AG09309 (cell line): ENCODE data around the gene ARNT2.

Source experiments
- DNase-seq: peaks from one replicate; pipeline ENCODE4 v3.0.0-alpha.2; 2010; ENCODE audit warnings: low read depth
- H3K4me3 ChIP-seq: 2 replicates; pipeline ENCODE4 v1.5.1; 2011; ENCODE audit warnings: mild to moderate bottlenecking, low read depth, low read length, moderate library complexity; ENCODE audit not compliant: control insufficient read depth
- TF ChIP-seq, protein P1 (sequence below): IDR thresholded peaks from 2 replicates; pipeline ENCODE4 v1.5.1; 2011; ENCODE audit warnings: mild to moderate bottlenecking, low read depth, low read length, inconsistent platforms; ENCODE audit not compliant: insufficient read depth, control insufficient read depth; ENCODE audit errors: missing control alignments

The ARNT2 gene

DNA sequence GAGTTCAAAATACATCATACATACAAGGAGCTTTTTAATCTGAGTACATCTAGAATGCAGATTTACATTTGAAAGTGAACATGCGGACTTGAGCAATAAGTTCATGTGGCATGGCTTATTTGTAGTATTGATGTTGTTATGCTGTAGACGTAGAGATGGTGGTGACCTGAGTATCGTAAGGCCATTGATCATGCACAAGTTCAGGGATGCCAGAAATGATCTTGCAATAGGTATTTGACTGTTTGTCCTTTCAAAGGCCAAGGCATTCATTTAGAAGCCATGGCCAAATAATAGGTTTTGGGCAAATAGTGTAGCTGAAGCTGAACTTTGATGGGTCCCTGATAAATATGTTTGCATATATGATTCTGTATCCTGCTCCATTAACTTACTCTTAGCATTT, 35.0 kb downstream of the ARNT2 start:
- TF ChIP-seq, protein P1, sequence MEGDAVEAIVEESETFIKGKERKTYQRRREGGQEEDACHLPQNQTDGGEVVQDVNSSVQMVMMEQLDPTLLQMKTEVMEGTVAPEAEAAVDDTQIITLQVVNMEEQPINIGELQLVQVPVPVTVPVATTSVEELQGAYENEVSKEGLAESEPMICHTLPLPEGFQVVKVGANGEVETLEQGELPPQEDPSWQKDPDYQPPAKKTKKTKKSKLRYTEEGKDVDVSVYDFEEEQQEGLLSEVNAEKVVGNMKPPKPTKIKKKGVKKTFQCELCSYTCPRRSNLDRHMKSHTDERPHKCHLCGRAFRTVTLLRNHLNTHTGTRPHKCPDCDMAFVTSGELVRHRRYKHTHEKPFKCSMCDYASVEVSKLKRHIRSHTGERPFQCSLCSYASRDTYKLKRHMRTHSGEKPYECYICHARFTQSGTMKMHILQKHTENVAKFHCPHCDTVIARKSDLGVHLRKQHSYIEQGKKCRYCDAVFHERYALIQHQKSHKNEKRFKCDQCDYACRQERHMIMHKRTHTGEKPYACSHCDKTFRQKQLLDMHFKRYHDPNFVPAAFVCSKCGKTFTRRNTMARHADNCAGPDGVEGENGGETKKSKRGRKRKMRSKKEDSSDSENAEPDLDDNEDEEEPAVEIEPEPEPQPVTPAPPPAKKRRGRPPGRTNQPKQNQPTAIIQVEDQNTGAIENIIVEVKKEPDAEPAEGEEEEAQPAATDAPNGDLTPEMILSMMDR: no peak
- no peak overlapping the region for H3K4me3 ChIP-seq
- DNase-seq: no peak

DNA sequence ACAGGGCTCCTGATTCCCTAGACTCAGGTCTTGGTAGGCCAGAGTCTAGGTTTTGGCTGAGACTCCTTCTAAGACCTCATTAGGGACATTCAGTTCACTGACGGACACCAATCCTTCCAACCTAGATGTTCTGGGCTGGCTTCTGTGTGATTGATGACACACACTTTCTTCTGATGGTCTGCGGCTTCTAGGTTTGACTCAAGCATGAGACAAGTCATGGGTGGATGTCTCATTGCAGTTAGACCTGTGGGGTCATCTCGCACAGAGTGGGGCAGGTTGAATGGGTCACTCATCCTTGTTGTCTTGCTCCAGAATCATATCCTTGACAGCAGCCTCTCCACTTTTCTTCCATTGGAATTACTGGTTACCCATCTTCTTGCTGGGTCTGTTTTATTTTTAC, 35.8 kb downstream of the ARNT2 start:
- no peak for DNase-seq
- no peak overlapping the region for H3K4me3 ChIP-seq
- TF ChIP-seq, protein P1: no peak

DNA sequence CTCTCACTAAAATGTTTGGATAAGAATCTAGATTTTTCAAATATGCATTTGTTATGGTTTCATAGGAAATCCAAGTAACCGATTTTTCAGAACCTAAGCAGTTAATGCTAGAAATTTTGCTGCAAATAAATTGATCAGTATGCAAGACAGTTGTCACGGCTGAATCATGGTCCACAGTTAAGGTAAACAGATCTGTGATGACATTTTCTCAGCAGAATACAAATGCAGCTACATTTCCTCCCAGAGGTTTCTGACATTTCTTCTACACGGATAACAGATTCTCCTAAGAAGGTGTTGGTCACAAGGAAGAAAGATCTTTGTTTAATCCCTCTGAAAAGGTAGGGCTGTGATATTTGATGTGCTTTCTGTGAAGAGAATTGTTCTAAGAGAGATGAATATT, 36.9 kb downstream of the ARNT2 start:
- H3K4me3 ChIP-seq: no peak overlapping the region
- TF ChIP-seq, protein P1: no peak
- DNase-seq: no peak

DNA sequence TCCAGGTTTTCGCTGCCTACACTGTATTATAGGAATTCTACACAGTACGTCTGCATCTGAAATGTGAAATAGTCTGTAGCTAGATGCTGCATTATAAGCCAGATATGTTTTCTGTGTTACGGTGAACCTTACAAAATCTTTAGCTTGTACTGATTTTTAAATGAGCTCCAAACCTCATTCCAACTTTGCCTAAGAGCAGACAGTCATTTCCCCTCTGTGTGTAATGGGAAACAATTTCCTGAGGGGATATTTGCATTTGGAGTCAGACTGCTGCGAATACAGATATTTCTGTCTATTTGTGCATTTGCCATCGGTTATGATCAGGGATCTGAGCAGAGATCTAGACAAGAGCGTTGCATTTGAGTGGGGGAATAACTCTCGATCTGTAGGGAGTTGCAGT, 37.5 kb downstream of the ARNT2 start:
- H3K4me3 ChIP-seq: no peak overlapping the region
- TF ChIP-seq, protein P1: no peak
- DNase-seq: no peak

DNA sequence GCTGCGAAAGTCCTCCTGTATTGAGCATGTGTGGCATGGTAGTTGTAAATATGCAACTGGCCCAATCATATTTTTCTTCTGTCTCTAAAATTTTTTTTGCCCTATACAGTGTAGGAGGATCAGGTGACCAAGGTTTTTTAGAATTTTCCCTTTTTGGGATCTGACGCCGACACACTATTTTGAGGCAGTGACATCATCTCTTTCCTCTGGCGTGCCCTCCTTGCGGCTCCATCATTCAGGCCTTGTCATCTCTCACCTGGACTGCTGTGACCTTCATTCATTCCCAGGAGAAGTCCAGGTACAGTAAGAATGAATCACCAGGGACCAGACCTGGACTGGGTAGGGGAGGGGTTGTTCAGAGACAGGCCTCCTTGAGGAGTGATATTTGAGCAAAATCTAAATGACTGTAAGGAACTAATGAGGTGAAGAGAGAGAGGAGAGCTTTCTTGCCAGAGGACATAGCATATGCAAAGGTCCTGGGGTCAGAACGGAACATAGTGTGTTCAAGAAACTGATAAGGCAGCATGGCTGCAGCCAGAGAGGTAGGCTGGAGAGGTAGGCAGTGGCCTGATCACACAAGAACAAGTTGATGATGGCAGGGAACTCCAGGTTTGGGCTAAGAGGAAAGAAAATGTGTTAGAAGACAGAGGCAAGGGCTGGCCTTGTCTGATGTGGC, 38.7 kb downstream of the ARNT2 start:
- H3K4me3 ChIP-seq: no peak overlapping the region
- no peak for DNase-seq
- TF ChIP-seq, protein P1: no peak

DNA sequence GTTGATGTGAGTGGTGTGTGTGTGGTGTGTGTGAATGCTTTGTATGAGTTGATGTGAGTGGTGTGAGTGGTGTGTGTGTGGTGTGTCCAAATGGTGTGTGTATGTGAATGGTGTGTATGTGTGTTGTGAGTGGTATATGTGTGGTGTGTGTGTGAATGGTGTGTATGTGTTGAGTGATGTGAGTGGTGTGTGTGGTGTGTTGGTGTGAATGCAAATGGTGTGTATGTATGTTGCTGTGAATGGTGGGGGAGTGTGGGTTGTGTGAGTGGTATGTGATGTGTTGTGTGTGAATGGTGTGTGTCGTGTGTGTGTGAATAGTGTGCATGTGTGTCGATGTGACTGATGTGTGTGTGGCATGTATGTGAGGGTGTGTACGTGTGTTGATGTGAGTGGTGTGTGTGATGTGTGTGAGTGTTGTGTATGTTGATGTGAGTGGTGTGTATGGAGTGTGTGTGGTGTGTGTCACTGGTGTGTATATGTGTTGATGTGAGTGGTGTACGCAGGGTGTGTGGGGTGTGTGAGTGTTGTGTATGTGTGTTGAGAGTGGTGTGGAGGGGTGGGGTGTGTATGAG, 40.6 kb downstream of the ARNT2 start:
- TF ChIP-seq, protein P1: no peak
- no peak for DNase-seq
- no peak overlapping the region for H3K4me3 ChIP-seq
